ENCODE results near the gene BTBD16.

- no peak for TF ChIP-seq POLR2AphosphoS5 (IDR thresholded peaks at IDR 0.05)
- TF ChIP-seq, protein P1, sequence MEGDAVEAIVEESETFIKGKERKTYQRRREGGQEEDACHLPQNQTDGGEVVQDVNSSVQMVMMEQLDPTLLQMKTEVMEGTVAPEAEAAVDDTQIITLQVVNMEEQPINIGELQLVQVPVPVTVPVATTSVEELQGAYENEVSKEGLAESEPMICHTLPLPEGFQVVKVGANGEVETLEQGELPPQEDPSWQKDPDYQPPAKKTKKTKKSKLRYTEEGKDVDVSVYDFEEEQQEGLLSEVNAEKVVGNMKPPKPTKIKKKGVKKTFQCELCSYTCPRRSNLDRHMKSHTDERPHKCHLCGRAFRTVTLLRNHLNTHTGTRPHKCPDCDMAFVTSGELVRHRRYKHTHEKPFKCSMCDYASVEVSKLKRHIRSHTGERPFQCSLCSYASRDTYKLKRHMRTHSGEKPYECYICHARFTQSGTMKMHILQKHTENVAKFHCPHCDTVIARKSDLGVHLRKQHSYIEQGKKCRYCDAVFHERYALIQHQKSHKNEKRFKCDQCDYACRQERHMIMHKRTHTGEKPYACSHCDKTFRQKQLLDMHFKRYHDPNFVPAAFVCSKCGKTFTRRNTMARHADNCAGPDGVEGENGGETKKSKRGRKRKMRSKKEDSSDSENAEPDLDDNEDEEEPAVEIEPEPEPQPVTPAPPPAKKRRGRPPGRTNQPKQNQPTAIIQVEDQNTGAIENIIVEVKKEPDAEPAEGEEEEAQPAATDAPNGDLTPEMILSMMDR (IDR thresholded peaks at IDR 0.05): peak in 3 of 4 experiments; percentile 23 to 51 (median 44)
Measured at GRCh38 chr10:122279725-122280141, 8.6 kb downstream of the BTBD16 start.

All from sigmoid colon (tissue), 4 donors.